Neuronal stem cell (in vitro differentiated cells): ENCODE data around the gene NPR2.

ENCODE experiments used
- DNase-seq: peaks from one replicate; pipeline ENCODE4 v3.0.0-alpha.2; 2013; ENCODE audit warnings: low spot score
- H2AFZ ChIP-seq: one replicate; pipeline ENCODE4 v1.6.1; 2013; ENCODE audit warnings: mild to moderate bottlenecking, low read length, inconsistent platforms
- H2AK5ac ChIP-seq: 2 replicates; pipeline ENCODE4 v1.6.1; 2013; ENCODE audit warnings: low read depth, mild to moderate bottlenecking, inconsistent platforms, low read length, moderate library complexity, mixed read lengths
- H2BK120ac ChIP-seq: 2 replicates; pipeline ENCODE4 v1.6.1; 2013; ENCODE audit warnings: low read depth, mild to moderate bottlenecking, inconsistent platforms, low read length, moderate library complexity, mixed read lengths
- H2BK12ac ChIP-seq: one replicate; pipeline ENCODE4 v1.6.1; 2013; ENCODE audit warnings: low read length, inconsistent platforms
- H2BK15ac ChIP-seq: 2 replicates; pipeline ENCODE4 v1.6.1; 2013; ENCODE audit warnings: mild to moderate bottlenecking, low read length, inconsistent platforms, mixed read lengths
- H2BK5ac ChIP-seq: one replicate; pipeline ENCODE4 v1.6.1; 2013; ENCODE audit warnings: inconsistent platforms, mild to moderate bottlenecking, low read length, moderate library complexity
- H3K14ac ChIP-seq: one replicate; pipeline ENCODE4 v1.6.1; 2013; ENCODE audit warnings: low read length, inconsistent platforms
- H3K18ac ChIP-seq: 2 replicates; pipeline ENCODE4 v1.6.1; 2013; ENCODE audit warnings: low read length, inconsistent platforms
- H3K23ac ChIP-seq: 2 replicates; pipeline ENCODE4 v1.6.1; 2013; ENCODE audit warnings: low read depth, mild to moderate bottlenecking, mixed read lengths, low read length, inconsistent platforms; ENCODE audit not compliant: poor library complexity
- H3K27ac ChIP-seq: replicated peaks from 3 replicates; pipeline ENCODE4 v1.5.1; 2013; ENCODE audit warnings: low read length, inconsistent platforms
- H3K27me3 ChIP-seq, 3 experiments: 2 replicates each; pipeline ENCODE4 v1.6.1; 2013; ENCODE audit warnings: low read length in 3 of 3, mild to moderate bottlenecking in 2 of 3, inconsistent platforms in 1 of 3, low read depth in 1 of 3, mixed read lengths in 1 of 3, moderate library complexity in 1 of 3; ENCODE audit not compliant: control insufficient read depth in 3 of 3, insufficient read depth in 3 of 3
- H3K36me3 ChIP-seq, 2 donors: replicated peaks in 1 of 2; 2 replicates each; pipeline ENCODE4 v1.6.1; 2013; ENCODE audit warnings: low read length in 2 of 2; ENCODE audit not compliant: control insufficient read depth in 2 of 2, insufficient read depth in 2 of 2
- H3K4ac ChIP-seq: 2 replicates; pipeline ENCODE4 v1.6.1; 2013; ENCODE audit warnings: inconsistent platforms, mild to moderate bottlenecking, low read length, moderate library complexity
- H3K4me1 ChIP-seq, 2 donors: 1 replicate in 1 of 2; 2 replicates in 1 of 2; pipeline ENCODE4 v1.6.1; 2013; ENCODE audit warnings: low read length in 2 of 2, low read depth in 1 of 2; ENCODE audit not compliant: control insufficient read depth in 2 of 2, insufficient read depth in 1 of 2
- H3K4me2 ChIP-seq: one replicate; pipeline ENCODE4 v1.6.1; 2013; ENCODE audit warnings: mild to moderate bottlenecking, low read length, inconsistent platforms; ENCODE audit not compliant: insufficient read depth, poor library complexity, severe bottlenecking
- H3K4me3 ChIP-seq, 2 donors: 2 replicates each; pipeline ENCODE4 v1.5.1; 2013; ENCODE audit warnings: low read length in 2 of 2, mild to moderate bottlenecking in 2 of 2, inconsistent platforms in 1 of 2, moderate library complexity in 1 of 2
- H3K79me1 ChIP-seq: one replicate; pipeline ENCODE4 v1.6.1; 2013; ENCODE audit warnings: low read depth, mild to moderate bottlenecking, inconsistent platforms, low read length, moderate library complexity
- H3K9ac ChIP-seq: one replicate; pipeline ENCODE4 v1.6.1; 2013; ENCODE audit warnings: mild to moderate bottlenecking, low read depth, low read length, inconsistent platforms; ENCODE audit not compliant: poor library complexity
- H3K9me3 ChIP-seq, 2 donors: replicated peaks in 1 of 2; 2 replicates each; pipeline versions ENCODE3 to v1.6.1; 2013; ENCODE audit warnings: low read length in 2 of 2, mild to moderate bottlenecking in 2 of 2, inconsistent platforms in 1 of 2, low read depth in 1 of 2, mixed read lengths in 1 of 2, moderate library complexity in 1 of 2; ENCODE audit not compliant: control insufficient read depth in 2 of 2, insufficient read depth in 1 of 2
- H4K8ac ChIP-seq: one replicate; pipeline ENCODE4 v1.6.1; 2013; ENCODE audit warnings: low read depth, mild to moderate bottlenecking, inconsistent platforms, low read length, moderate library complexity
- H4K91ac ChIP-seq: one replicate; pipeline ENCODE4 v1.6.1; 2013; ENCODE audit warnings: low read length, low read depth, mild to moderate bottlenecking, inconsistent platforms; ENCODE audit not compliant: poor library complexity
- whole genome bisulfite sequencing, 2 donors: extraction: QIAGEN DNeasy Blood & Tissue Kit; methylation state at CpG; one replicate each; pipeline ENCODE4 v1.1.7; 2013; ENCODE audit warnings: missing lambda C conversion rate in 2 of 2, mixed read lengths in 1 of 2; ENCODE audit not compliant: insufficient read length in 2 of 2, insufficient replicate concordance in 1 of 2; ENCODE audit errors: extremely low coverage in 2 of 2; 5-methylcytosine and 5-hydroxymethylcytosine counted together

NPR2 gene

GRCh38 chr9:35808433-35808832, 17.0 kb downstream of the NPR2 start:
- H3K18ac ChIP-seq = no peak overlapping the region
- H3K14ac ChIP-seq = no peak overlapping the region
- no peak overlapping the region for H3K4ac ChIP-seq
- H3K27me3 ChIP-seq = peaks cover 0 to 29% (median 0%) of the 10 kb centered on the region in 3 experiments
- DNase-seq = no peak
- H2AFZ ChIP-seq = no peak overlapping the region
- no peak overlapping the region for H2BK120ac ChIP-seq
- H3K27ac ChIP-seq = no peak overlapping the region
- H2BK5ac ChIP-seq = no peak overlapping the region
- no peak overlapping the region for H2BK12ac ChIP-seq
- H3K9ac ChIP-seq = peak overlapping the region; percentile 26
- H3K4me2 ChIP-seq = no peak overlapping the region
- H3K4me1 ChIP-seq = peaks cover 4 to 8% of the 10 kb centered on the region in 2 donors
- no peaks in the 10 kb centered on the region for H3K79me1 ChIP-seq
- H3K4me3 ChIP-seq = peak overlapping the region in 1 of 2 donors; percentile 38
- no peak overlapping the region for H4K8ac ChIP-seq
- WGBS, 2 donors = no CpG with 5 or more reads among the region's 9 CpGs
- H3K23ac ChIP-seq = no peak overlapping the region
- no peak overlapping the region for H2AK5ac ChIP-seq
- H3K9me3 ChIP-seq = no peaks in the 10 kb centered on the region
- peaks cover 5 to 28% of the 10 kb centered on the region in 2 donors for H3K36me3 ChIP-seq
- H2BK15ac ChIP-seq = no peak overlapping the region
- H4K91ac ChIP-seq = no peak overlapping the region

DNA sequence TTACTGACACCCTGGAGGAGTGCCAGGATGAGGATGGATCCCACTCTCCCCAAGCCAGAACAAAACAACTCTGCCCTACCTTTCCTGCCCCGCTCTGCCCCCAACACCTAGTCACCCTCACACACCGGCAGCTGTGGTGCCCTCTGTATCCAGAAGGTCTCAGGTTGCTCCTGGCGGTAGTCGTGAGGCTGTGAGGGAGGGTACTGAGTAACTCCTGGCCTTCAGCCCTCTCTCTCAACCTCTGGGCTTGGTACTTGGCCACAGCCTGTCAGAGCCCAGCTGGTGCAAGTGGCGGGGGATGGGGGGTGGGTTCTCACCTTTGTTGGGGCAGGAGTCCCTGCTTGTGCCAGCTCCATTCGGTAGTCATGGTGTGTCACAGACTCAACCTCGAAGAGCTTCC, 18.7 kb downstream of the NPR2 start:
- WGBS, 2 donors = no CpG with 5 or more reads among the region's 7 CpGs
- no peak overlapping the region for H2BK15ac ChIP-seq

GRCh38 chr9:35811381-35812024, 20.1 kb downstream of the NPR2 start:
- DNase-seq = no peak
- no peak overlapping the region for H4K8ac ChIP-seq

More for the DNA sequence above, 18.7 kb downstream of the NPR2 start:
- H3K27ac ChIP-seq = no peak overlapping the region
- H3K4me2 ChIP-seq = no peak overlapping the region
- H3K27me3 ChIP-seq = peaks cover 0 to 16% (median 0%) of the 10 kb centered on the region in 3 experiments
- no peak overlapping the region for H2BK12ac ChIP-seq
- no peak overlapping the region for H3K4ac ChIP-seq
- H4K91ac ChIP-seq = no peak overlapping the region
- no peak overlapping the region for H2AFZ ChIP-seq
- H4K8ac ChIP-seq = no peak overlapping the region
- H2BK5ac ChIP-seq = no peak overlapping the region
- no peak overlapping the region for H3K18ac ChIP-seq
- no peaks in the 10 kb centered on the region for H3K9me3 ChIP-seq
- H2AK5ac ChIP-seq = no peak overlapping the region
- no peak for DNase-seq
- no peak overlapping the region for H3K23ac ChIP-seq
- no peak overlapping the region for H3K4me3 ChIP-seq
- H2BK120ac ChIP-seq = no peak overlapping the region
- H3K9ac ChIP-seq = no peak overlapping the region
- H3K79me1 ChIP-seq = no peaks in the 10 kb centered on the region
- no peak overlapping the region for H3K14ac ChIP-seq
- peaks cover 10 to 12% of the 10 kb centered on the region in 2 donors for H3K4me1 ChIP-seq
- peaks cover 5 to 28% of the 10 kb centered on the region in 2 donors for H3K36me3 ChIP-seq

GRCh38 chr9:35812025-35812602, 20.7 kb downstream of the NPR2 start, which contains the start of gene SPAG8:
TSS of gene SPAG8 (minus strand) at chr9:35812262. CDS start at chr9:35812147, 115 bp downstream.
- Histone ChIP-seq H3K27ac (no peak within 1 kb of the TSS), H3K79me1 (no peaks in the 10 kb centered on the region), H2BK5ac (no peak within 1 kb of the TSS), H3K4ac (no peak within 1 kb of the TSS), H3K18ac (peak within 1 kb of the TSS; percentile 8), H3K4me2 (peak within 1 kb of the TSS; percentile 78), H2BK15ac (no peak within 1 kb of the TSS), H4K91ac (no peak within 1 kb of the TSS), H3K23ac (no peak within 1 kb of the TSS), H2BK12ac (no peak within 1 kb of the TSS), H3K14ac (no peak within 1 kb of the TSS), H3K9me3 (no peaks in the 10 kb centered on the region), H4K8ac (no peak within 1 kb of the TSS), H3K9ac (peak within 1 kb of the TSS; percentile 79), H2BK120ac (no peak within 1 kb of the TSS), H3K36me3 (peaks cover 5 to 14% of the 10 kb centered on the region in 2 donors), H3K27me3 (no peaks in the 10 kb centered on the region), H3K4me3 (peak within 1 kb of the TSS; percentile 50 to 76), H3K4me1 (peaks cover 10 to 12% of the 10 kb centered on the region in 2 donors), H2AFZ (peak within 1 kb of the TSS; percentile 86), H2AK5ac (no peak within 1 kb of the TSS)
- WGBS, 2 donors = no CpG with 5 or more reads among the region's 28 CpGs
- DNase-seq = peak; percentile 86

More at GRCh38 chr9:35811381-35812024, 20.1 kb downstream of the NPR2 start:
- Histone ChIP-seq H2BK12ac (no peak overlapping the region), H4K91ac (no peak overlapping the region), H2AFZ (peak overlapping the region; percentile 86), H3K4me3 (peak overlapping the region; percentile 50 to 76), H3K18ac (peak overlapping the region; percentile 8), H3K27ac (no peak overlapping the region), H3K23ac (no peak overlapping the region), H2AK5ac (no peak overlapping the region), H3K36me3 (peaks cover 5 to 17% of the 10 kb centered on the region in 2 donors), H3K14ac (no peak overlapping the region), H2BK120ac (no peak overlapping the region), H3K4ac (no peak overlapping the region), H2BK5ac (no peak overlapping the region), H3K9me3 (no peaks in the 10 kb centered on the region), H3K4me1 (peaks cover 10 to 12% of the 10 kb centered on the region in 2 donors), H3K27me3 (peaks cover 0 to 3% (median 0%) of the 10 kb centered on the region in 3 experiments), H2BK15ac (no peak overlapping the region), H3K9ac (peak overlapping the region; percentile 79), H3K4me2 (peak overlapping the region; percentile 78), H3K79me1 (no peaks in the 10 kb centered on the region)
- WGBS, 2 donors = no CpG with 5 or more reads among the region's 12 CpGs
